NCI-H2081 treated with DMSO at 0.1 percent for 48 hours (cell line): ENCODE measurements around the gene YAP1.

Source experiments
- DNase-seq: peaks from one replicate; lab custom pipeline; 2025; lab: John Stamatoyannopoulos, UW

The YAP1 gene

DNA sequence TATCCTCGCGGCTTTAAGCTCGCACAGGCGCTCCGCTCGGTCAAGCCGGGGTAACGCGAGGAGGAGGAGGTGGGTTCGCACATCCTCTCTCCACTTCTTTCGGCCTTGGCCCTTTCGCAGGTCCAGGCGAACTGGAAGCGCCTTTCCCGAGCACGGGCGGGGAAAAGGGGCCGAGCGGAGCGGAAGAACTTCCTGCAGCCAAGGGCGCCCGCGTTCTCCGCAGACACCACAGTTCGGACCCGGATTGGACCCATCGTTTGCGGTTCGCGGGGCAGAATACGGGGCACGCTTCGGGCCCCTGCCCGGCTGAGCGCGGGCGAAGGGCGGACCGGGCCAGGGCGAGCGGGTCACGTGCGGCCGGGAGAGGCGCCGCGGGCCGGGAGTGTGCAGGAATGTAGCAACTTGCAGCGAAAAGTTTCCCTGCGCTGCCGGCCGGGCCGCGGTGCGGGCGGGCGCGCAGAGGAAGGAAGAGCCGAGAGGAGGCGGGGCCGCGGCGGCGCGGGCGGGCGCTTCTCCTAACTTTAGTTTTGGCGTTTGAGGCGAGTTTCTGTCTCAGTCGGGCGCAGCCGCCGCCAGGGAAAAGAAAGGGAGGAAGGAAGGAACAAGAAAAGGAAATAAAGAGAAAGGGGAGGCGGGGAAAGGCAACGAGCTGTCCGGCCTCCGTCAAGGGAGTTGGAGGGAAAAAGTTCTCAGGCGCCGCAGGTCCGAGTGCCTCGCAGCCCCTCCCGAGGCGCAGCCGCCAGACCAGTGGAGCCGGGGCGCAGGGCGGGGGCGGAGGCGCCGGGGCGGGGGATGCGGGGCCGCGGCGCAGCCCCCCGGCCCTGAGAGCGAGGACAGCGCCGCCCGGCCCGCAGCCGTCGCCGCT, at the start of gene YAP1:
Gene YAP1, plus strand, starts transcription at position 552 of the 865 bp plus-strand sequence. CDS start 402 bp downstream, outside the sequence.
- DNase-seq: no peak

- DNase-seq: no peak
Observed at GRCh38 chr11:102061276-102061675, 49.0 kb upstream of the YAP1 start.

GRCh38 chr11:102062106-102062505, 48.1 kb upstream of the YAP1 start:
- no peak for DNase-seq

GRCh38 chr11:102064316-102064715, 45.9 kb upstream of the YAP1 start:
- no peak for DNase-seq

DNA sequence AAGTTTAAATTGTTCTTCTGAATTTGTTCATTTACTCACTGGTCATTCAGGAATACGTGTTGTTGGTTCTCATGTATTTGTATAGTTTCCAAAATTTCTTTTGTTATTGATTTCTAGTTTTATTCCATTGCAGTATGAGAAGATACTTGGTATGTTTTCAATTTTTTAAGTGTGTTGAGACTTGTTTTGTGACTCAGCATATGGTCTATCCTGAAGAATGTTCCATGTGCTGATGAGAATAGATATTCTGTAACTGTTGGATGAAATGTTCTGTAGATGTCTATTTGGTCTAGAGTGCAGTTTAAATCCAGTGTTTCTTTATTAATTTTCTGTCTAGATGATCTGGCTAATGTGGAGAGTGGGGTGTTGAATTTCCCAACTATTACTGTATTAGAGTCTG, 39.5 kb upstream of the YAP1 start:
- no peak for DNase-seq

DNA sequence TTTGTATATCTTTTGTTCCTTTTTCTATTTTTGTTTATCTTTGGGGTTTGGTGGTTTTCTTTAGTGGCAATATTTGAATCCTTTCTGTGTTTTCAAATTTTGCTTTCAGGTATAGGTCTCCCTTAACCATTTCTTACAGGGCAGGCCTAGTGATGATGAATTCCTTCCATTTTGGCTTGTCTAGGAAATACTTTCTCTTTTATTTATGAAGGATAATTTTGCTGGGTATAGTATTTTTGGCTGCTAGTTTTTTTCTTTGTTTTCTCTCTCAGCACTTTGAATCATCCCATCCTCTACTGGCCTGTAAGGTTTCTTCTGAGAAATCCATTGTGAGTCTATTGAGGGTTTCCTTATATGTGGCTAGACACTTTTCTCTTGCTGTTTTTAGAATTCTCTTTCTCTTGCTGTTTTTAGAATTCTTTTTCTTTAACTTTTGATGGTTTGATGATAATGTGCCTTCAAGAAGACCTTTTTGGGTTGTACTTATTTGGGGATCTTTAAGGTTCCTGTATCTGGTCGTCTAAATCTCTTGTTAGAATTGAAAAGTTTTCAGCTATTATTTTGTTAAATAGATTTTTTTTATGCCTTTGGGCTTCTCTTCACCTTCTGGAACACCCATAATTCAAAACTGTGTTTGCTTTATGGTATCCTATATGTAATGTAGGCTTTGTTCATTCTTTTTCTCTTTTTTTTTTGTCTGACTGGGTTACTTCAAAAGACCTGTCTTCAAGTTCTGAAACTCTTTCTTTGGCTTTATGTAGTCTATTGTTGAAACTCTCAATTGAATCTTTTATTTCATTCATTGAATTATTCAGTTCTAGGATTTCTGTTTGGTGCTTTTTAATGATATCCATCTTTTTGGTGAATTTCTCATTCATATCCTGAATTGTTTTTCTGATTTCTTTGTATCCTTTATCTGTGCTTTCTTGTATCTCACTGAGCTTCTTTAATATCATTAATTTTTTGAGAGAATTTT, 38.5 kb upstream of the YAP1 start:
- DNase-seq: no peak

DNA sequence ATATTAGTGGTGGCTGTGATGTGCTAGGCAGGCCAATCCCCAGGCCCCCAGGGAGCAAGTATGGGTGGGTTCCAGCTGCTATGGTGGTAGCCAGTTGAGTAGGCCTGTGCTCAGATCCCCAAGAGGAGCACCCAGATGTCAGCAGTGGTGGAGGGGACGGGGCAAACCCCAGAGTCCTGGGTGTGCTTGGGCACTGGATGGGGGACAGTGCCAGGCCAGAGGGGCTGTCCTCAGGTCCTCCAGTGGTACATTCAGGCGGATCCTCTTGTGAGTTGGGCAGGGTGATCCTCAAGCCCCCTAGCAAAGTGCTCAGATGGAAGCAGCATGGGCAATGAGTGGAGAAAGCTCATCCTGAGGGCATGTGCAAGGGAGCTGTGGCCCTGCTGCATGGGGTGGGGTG, 37.0 kb upstream of the YAP1 start:
- DNase-seq: no peak

DNA sequence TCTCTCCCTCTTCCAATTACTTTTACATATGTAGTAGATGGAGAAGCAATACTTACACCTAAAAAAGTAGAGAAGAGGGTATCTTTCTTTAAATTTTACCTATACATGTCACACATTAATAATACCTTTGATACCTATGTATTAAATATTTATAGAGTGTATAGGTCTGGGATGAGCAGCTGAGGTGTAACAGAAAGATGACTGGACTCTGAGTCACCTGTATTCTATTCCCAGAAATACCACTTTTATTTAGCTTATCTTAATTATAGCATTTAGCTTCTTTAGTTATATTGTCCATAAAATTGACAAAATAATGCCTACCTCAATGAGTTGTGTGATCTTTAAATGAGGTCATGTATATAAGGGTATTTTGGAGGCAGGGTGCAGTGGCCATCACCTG, 30.6 kb upstream of the YAP1 start:
- DNase-seq: no peak

GRCh38 chr11:102081313-102081712, 28.9 kb upstream of the YAP1 start:
- DNase-seq: no peak

- no peak for DNase-seq
Observed at GRCh38 chr11:102085864-102086551, 24.2 kb upstream of the YAP1 start.

DNA sequence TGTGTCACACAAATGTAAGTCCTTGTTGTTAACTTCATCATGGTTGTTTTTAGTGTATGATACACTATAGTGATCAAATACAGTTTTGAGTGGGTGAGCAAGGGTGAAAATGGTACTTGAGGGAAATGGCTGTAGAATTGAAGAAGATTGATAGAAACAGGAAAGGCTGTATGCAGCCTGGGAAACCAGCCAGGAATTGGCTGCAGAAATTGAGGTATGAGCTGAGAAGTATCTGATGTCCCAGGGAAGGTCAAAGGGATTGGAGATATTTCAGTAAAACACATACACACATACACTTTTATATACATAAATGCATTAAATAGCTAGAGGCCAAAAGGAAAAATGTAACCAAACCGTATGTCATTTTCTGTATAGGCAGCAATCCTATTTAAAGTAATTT, 13.1 kb upstream of the YAP1 start:
- no peak for DNase-seq

- DNase-seq: no peak
Observed at GRCh38 chr11:102099755-102100154, 10.5 kb upstream of the YAP1 start.

DNA sequence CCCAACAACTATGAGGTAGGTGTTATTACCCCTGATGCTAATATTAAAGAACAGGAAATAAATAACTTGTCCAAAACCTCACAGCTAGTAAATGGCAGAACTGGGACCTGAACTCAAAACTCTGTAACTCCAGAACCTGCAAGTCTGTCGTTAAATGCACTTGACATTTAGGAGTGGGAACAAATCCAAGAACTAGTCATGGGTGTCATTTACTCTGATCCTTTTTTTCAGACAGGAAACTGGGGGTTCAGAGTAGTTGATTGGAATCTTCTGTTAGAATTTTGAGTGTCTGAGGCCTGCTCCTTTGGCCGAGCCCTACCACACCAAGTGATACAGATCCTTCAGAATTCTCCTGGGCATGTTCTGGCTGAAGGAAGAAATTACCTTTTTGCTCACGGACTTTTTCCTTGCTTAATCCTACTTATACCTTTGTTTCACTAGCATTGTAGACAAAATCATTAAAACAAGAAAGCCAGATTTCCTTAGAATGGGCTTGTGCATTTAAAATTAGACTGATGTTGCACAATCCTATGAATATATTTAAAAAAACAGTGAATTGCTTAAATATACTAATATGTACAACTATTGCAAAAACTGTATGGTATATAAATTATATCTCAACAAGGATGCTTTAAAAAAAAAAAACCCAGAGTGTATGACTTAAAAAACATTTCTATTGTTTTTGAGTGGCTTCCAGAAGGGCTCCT, 1.4 kb upstream of the YAP1 start:
- DNase-seq: no peak

- DNase-seq: no peak
Observed at GRCh38 chr11:102110761-102111010, 439 bp downstream of the YAP1 start.

GRCh38 chr11:102111011-102111786, 952 bp downstream of the YAP1 start:
- DNase-seq: no peak

- DNase-seq: no peak
Observed at GRCh38 chr11:102111787-102112508, 1.7 kb downstream of the YAP1 start.

GRCh38 chr11:102112509-102112821, 2.2 kb downstream of the YAP1 start:
- DNase-seq: no peak

- no peak for DNase-seq
Observed at GRCh38 chr11:102114032-102114431, 3.8 kb downstream of the YAP1 start.

DNA sequence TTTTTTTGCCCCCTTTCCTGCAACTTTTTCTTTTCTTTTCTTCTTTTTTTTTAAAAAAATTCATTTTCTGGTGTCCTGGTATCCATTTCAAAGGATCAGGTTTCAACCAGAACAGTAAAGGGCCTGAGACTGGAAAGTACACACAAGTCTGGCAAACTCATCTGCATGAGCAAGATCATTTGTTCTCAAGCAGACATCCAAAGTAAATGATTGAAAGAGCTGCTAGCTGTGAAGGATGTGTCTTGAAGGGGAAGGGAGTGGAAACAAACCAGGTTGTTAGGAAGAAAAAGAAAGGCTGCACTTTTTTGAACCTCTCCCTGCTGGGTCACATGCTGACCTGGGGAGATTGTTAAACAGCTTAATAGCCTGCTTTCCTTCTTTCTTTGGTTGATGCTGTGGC, 5.3 kb downstream of the YAP1 start:
- no peak for DNase-seq

DNA sequence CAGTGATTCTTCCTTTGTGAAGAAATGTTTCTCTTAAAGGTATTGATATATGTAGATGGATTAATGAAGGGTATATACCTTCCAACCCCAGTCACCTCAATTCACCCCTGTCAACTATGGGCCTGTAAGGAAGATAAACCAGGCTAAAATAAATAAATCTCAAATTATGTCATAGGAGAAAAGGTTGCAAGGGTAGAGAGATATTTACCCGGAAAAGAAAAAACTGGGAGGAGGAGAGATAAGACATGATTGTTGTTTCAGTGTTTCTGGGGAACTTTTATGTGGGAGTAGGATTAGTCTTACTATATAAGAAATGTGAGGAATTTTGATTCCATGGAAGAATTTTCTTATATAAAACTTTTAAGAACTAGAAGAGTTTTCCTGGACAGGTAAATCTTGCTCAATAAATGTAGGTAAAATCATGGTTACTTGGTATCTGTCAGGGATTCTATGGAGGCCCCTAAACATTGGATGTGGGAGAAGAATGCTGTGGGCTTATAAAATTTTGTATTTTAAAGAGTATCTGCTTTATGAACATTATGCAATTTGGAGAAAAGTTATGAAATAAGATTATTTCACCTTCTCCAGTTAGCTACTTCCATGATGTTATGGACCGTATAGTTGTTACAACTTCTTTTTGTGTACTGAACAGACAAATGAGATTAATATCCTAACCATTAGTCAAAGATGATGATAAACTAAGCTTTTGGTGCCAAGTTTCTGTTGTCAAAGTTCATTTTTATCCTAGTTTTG, 6.4 kb downstream of the YAP1 start:
- DNase-seq: no peak
